RWPE1 (cell line): ENCODE results near the gene RBFOX2.
A peak's percentile ranks its signal among the peaks of the same experiment; 100 is the strongest.
"Not testable (repeated sequence)": the region's sequence is repeated elsewhere in the genome, so short reads cannot be mapped to it uniquely, and the experiment has no call there.

Experiments used
- CTCF ChIA-PET: fragments of 350-600 bp; sonication (Branson Sonifier 250); formaldehyde crosslinking; extraction: SDS; loops from one replicate; lab custom pipeline; 2021; lab: Yijun Ruan, JAX
- POLR2A ChIA-PET: fragments of 400-600 bp; formaldehyde crosslinking; extraction: SDS; loops from one replicate; lab custom pipeline; 2020; ENCODE audit warnings: antibody characterized with exemption; ENCODE audit not compliant: low non-redundant PET; lab: Yijun Ruan, JAX
- DNase-seq: peaks from one replicate; pipeline ENCODE4 v3.0.0; 2012; ENCODE audit warnings: low spot score
- H3K27ac ChIP-seq: fragments of 450-650 bp; 2 replicates; pipeline ENCODE4 v1.5.1; 2017
- TF ChIP-seq, protein P1 (sequence below): fragments of 450-650 bp; conservative IDR thresholded peaks from 2 replicates; pipeline ENCODE4 v1.5.1; 2017; ENCODE audit warnings: low read depth, mild to moderate bottlenecking

Gene RBFOX2

GRCh38 chr22:35799150-35799549 lies 229.5 kb downstream of the RBFOX2 start:
- H3K27ac ChIP-seq: no peak overlapping the region
- ChIA-PET CTCF (interaction anchor here (0.7 kb wide), 1 partner anchor 406 kb away, joined by 5 read pairs; no protein-coding TSS in a partner anchor), POLR2A (no interaction called here)
- TF ChIP-seq, protein P1, sequence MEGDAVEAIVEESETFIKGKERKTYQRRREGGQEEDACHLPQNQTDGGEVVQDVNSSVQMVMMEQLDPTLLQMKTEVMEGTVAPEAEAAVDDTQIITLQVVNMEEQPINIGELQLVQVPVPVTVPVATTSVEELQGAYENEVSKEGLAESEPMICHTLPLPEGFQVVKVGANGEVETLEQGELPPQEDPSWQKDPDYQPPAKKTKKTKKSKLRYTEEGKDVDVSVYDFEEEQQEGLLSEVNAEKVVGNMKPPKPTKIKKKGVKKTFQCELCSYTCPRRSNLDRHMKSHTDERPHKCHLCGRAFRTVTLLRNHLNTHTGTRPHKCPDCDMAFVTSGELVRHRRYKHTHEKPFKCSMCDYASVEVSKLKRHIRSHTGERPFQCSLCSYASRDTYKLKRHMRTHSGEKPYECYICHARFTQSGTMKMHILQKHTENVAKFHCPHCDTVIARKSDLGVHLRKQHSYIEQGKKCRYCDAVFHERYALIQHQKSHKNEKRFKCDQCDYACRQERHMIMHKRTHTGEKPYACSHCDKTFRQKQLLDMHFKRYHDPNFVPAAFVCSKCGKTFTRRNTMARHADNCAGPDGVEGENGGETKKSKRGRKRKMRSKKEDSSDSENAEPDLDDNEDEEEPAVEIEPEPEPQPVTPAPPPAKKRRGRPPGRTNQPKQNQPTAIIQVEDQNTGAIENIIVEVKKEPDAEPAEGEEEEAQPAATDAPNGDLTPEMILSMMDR: no peak
- DNase-seq: no peak

- TF ChIP-seq, protein P1: no peak
Measured at GRCh38 chr22:35797411-35797810, 231.2 kb downstream of the RBFOX2 start.

GRCh38 chr22:35795476-35795875 lies 233.1 kb downstream of the RBFOX2 start:
- H3K27ac ChIP-seq: no peak overlapping the region
- TF ChIP-seq, protein P1: no peak
- no peak for DNase-seq
- ChIA-PET CTCF (no interaction called here), POLR2A (no interaction called here)

More at GRCh38 chr22:35797411-35797810, 231.2 kb downstream of the RBFOX2 start:
- ChIA-PET POLR2A (no interaction called here), CTCF (no interaction called here)
- H3K27ac ChIP-seq: no peak overlapping the region
- DNase-seq: no peak

- DNase-seq: no peak
- TF ChIP-seq, protein P1: no peak
- H3K27ac ChIP-seq: no peak overlapping the region
- POLR2A ChIA-PET: no interaction called here
- CTCF ChIA-PET: no interaction called here
Measured at GRCh38 chr22:35792506-35792905, 236.1 kb downstream of the RBFOX2 start.

GRCh38 chr22:35791788-35792187 lies 236.8 kb downstream of the RBFOX2 start:
- H3K27ac ChIP-seq, CTCF ChIA-PET, DNase-seq, POLR2A ChIA-PET: not testable (repeated sequence)

DNA sequence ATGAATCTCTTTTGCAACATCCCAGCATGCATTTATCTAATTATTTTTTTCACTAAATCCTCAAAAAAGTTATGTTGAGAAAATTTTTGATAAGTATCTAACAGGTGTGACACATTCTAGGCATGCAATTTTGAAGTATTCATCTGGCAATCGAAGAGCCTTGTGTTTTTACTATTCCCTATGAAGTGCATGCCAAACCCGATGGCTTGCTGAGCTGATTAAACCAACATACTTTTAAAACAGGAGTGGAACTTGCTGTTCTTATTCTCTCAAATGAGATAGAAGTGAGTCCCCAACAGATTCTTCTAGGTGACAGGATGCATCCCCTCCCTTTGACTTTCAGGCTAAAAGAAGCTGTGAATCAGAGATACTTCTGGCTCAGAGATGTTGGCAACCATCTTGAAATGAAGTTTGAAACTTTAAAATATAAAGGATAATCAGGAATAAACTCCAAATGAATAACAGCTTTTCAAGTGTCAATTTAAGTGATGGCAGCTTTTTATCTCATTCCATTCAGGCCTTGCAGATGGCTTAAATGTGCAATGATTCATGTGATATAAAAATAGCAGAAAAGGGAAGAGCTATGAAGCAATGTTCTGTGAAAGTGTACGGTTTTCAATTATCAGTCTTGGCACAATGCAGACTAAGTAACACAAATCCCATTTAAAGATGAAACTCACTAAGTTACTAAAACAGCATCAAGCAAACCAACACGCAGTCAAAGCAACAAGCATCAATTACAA lies 243.3 kb downstream of the RBFOX2 start:
- CTCF ChIA-PET: no interaction called here
- POLR2A ChIA-PET: no interaction called here
- no peak for DNase-seq
- TF ChIP-seq, protein P1: no peak
- peak overlapping the region; percentile 88 for H3K27ac ChIP-seq

GRCh38 chr22:35784633-35785032 lies 244.0 kb downstream of the RBFOX2 start:
- CTCF ChIA-PET: interaction anchor here (0.6 kb wide), 1 partner anchor 20 kb away, joined by 5 read pairs; no protein-coding TSS in a partner anchor
- H3K27ac ChIP-seq: peak overlapping the region; percentile 88
- POLR2A ChIA-PET: no interaction called here
- DNase-seq: no peak
- TF ChIP-seq, protein P1: no peak
